Astrocyte (in vitro differentiated cells and primary cell): Measurements from ENCODE around the gene NEUROD1.

Experiments
- CTCF ChIP-seq: IDR thresholded peaks from 2 replicates; pipeline ENCODE4 v1.5.1; 2011; ENCODE audit warnings: low read depth, mild to moderate bottlenecking, inconsistent platforms, low read length, moderate library complexity; ENCODE audit not compliant: insufficient read depth
- EZH2 ChIP-seq: IDR thresholded peaks from 2 replicates; pipeline ENCODE4 v1.6.1; 2012; ENCODE audit warnings: mild to moderate bottlenecking, low read length, inconsistent platforms; ENCODE audit not compliant: insufficient read depth

GRCh38 chr2:181694271-181694670, 14.0 kb upstream of the NEUROD1 start:
- TF ChIP-seq CTCF, result no peak
- TF ChIP-seq EZH2, result no peak
